ENCODE results near the gene UNCX. TPM values are rescaled to one million over a fixed set of nuclear protein-coding genes. Genes with fewer than 3 reads are reported as not detected.

UNCX gene
- total and polyA plus RNA-seq, 2 of the 8 experiments (the other 6 are each of a cell fraction or from before 2014, with no cell fraction given) = not detected

DNA sequence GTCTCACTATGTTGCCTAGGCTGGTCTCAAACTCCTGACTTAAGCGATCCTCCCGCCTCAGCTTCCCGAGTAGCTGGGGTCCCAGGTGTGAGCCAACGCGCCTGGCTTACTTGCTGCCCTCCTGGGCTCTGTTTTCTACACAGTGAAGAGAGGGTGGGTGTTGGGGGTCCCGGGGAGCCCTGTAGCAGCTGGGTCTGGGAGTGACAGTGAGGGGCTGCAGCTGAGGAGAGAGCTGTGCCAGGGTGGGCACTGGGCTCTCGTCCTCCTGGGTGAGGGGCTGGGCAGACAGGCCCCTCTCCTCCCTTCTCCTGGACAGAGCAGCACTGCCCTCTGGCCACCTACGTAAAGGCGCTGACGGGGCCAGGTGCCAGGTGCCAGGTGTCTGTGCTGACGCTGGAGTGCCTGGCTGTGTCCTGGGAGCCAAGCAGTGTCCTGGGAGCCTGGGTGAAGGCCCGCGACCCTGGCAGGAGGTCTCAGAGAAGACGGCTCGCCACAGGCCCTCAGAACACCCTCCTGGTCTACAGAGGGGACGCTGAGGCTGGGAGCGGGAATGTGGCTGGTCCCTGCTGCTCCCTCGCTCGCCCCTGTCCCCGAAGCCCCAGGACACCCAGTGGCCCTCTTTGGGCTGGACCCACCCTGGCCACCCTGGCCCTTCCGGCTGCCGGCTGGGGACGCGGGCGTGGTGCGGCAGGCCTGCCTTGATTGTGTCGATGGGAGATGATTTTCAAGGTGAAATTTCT, 35.6 kb downstream of the UNCX start:
- Histone ChIP-seq H3K4me2 (ENCODE audit: insufficient read depth in 1 of 2, low read depth in 2 of 2, low read length in 2 of 2) (no peak overlapping the region), H4K5ac (ENCODE audit: insufficient read length, low read depth, low read length) (no peak overlapping the region), H3K4me1 (replicated peaks in 1 of 4; ENCODE audit: control insufficient read depth in 3 of 4, insufficient read depth in 4 of 4, low read length in 3 of 4) (no peaks in the 10 kb centered on the region; a peak in 1 of 7 replicates), H3K27me3 (replicated peaks in 1 of 4; ENCODE audit: control insufficient read depth in 3 of 4, extremely low read depth in 1 of 4, insufficient read depth in 3 of 4, low read length in 3 of 4) (no peaks in the 10 kb centered on the region; a peak in 1 of 7 replicates), H2BK15ac (ENCODE audit: low read length) (no peak overlapping the region), H3K9ac (replicated peaks in 1 of 4; ENCODE audit: extremely low read depth in 1 of 4, low read depth in 3 of 4, low read length in 3 of 4) (no peak overlapping the region), H2AK5ac (ENCODE audit: low read depth, low read length) (no peak overlapping the region), H2AFZ (ENCODE audit: low read length) (no peak overlapping the region), H3K18ac (ENCODE audit: extremely low read depth, low read length) (no peak overlapping the region), H4K91ac (replicated peaks; ENCODE audit: insufficient read length, low read length) (no peak overlapping the region), H3K56ac (replicated peaks; ENCODE audit: insufficient read length, low read depth, low read length) (no peak overlapping the region), H4K20me1 (replicated peaks in 1 of 2; ENCODE audit: control insufficient read depth in 1 of 2, insufficient read depth in 2 of 2, low read length in 2 of 2) (no peaks in the 10 kb centered on the region), H3K23me2 (ENCODE audit: low read depth, low read length) (peaks cover 16% of the 10 kb centered on the region; the same call in 1 of the 2 replicates), H4K8ac (ENCODE audit: extremely low read depth, insufficient read depth, low read length) (peak overlapping the region; percentile 51; the same call in 1 of the 2 replicates), H3K14ac (ENCODE audit: insufficient read length) (no peak overlapping the region), H3K23ac (ENCODE audit: insufficient read length) (no peak overlapping the region), H3K4me3 (ENCODE audit: extremely low read depth in 1 of 4, insufficient read depth in 2 of 4, low read depth in 3 of 4, low read length in 4 of 4) (no peak overlapping the region), H3K36me3 (ENCODE audit: control insufficient read depth in 2 of 4, insufficient read depth in 4 of 4, low read length in 3 of 4) (no peaks in the 10 kb centered on the region), H3K27ac (ENCODE audit: low read depth, low read length) (no peak overlapping the region), H3K4ac (replicated peaks; ENCODE audit: insufficient read length, low read depth, low read length) (no peak overlapping the region), H3K79me1 (ENCODE audit: low read depth, low read length) (no peaks in the 10 kb centered on the region), H2BK120ac (replicated peaks; ENCODE audit: low read depth, low read length) (no peak overlapping the region), H2BK12ac (ENCODE audit: low read depth, low read length) (no peak overlapping the region), H2BK5ac (ENCODE audit: low read depth, low read length) (no peak overlapping the region), H2BK20ac (ENCODE audit: low read length) (no peak overlapping the region), H3K9me3 (ENCODE audit: insufficient read depth in 2 of 2, low read depth in 1 of 2, low read length in 1 of 2) (peaks cover 3 to 6% of the 10 kb centered on the region in 2 experiments; a peak in 2 of 4 replicates), H3K79me2 (ENCODE audit: control insufficient read depth in 1 of 2, insufficient read depth in 2 of 2, low read length in 2 of 2) (no peaks in the 10 kb centered on the region)
- 93% methylated on average over 16 of the region's 27 CpGs; no CpG with 5 or more reads in 1 of the 2 experiments for WGBS, 2 experiments (ENCODE audit: extremely low coverage in 1 of 2, insufficient coverage in 1 of 2, insufficient read length in 1 of 2, insufficient replicate concordance in 2 of 2, low coverage in 1 of 2, low lambda C conversion rate in 2 of 2, missing lambda C conversion rate in 1 of 2)
- no peak for TF ChIP-seq SRF (IDR thresholded peaks at IDR 0.05; ENCODE audit: low read depth, low read length)
- TF ChIP-seq RAD21 (IDR thresholded peaks at IDR 0.05 in 1 of 2, conservative IDR thresholded peaks at IDR 0.05 in 1 of 2; ENCODE audit: low read depth in 2 of 2, low read length in 2 of 2) = no peak
- no peak for TF ChIP-seq SP2 (IDR thresholded peaks at IDR 0.05; ENCODE audit: low read length)
- TF ChIP-seq FOSL1 (IDR thresholded peaks at IDR 0.05; ENCODE audit: insufficient read depth, low read depth, low read length) = no peak
- no peak for TF ChIP-seq HDAC2 (IDR thresholded peaks at IDR 0.05; ENCODE audit: borderline replicate concordance in 1 of 2, low read depth in 2 of 2, low read length in 2 of 2)
- no peak for TF ChIP-seq POLR2A (IDR thresholded peaks at IDR 0.05; ENCODE audit: control extremely low read depth in 1 of 2, low read depth in 2 of 2, low read length in 2 of 2)
- TF ChIP-seq ASH2L (IDR thresholded peaks at IDR 0.05; ENCODE audit: low read length) = no peak
- TF ChIP-seq KDM4A (IDR thresholded peaks at IDR 0.05; ENCODE audit: low read depth, low read length, severe bottlenecking) = no peak
- POLR2A ChIA-PET (ENCODE audit: partially characterized antibody) = no interaction called here
- DNase-seq (ENCODE audit: low read depth in 1 of 2, low spot score in 2 of 2) (no peak), FAIRE-seq (no peak)
- CTCF ChIA-PET (ENCODE audit: partially characterized antibody) = interaction anchor here (0.6 to 1.2 kb wide), 3 partner anchors 63 to 118 kb away, joined by 3 read pairs; no protein-coding TSS in a partner anchor
